ENCODE data around the gene ASAH2B.
"Not testable (repeated sequence)": the region's sequence is repeated elsewhere in the genome, so short reads cannot be mapped to it uniquely, and the experiment has no call there.

Gene ASAH2B

GRCh38 chr10:50739618-50740292 is at the start of gene ASAH2B:
ASAH2B (plus strand) TSS chr10:50739936; CDS start chr10:50745131, 5,195 bp downstream.
- DNase-seq (ENCODE audit: low read depth in 2 of 2) = peak; percentile 66 to 68

GRCh38 chr10:50697819-50698218 is 41.9 kb upstream of the ASAH2B start:
- DNase-seq (ENCODE audit: low read depth in 2 of 2) = not testable (repeated sequence)

GRCh38 chr10:50701947-50702346 is 37.8 kb upstream of the ASAH2B start:
- not testable (repeated sequence) for DNase-seq (ENCODE audit: low read depth in 2 of 2)

GRCh38 chr10:50702997-50703396 is 36.7 kb upstream of the ASAH2B start:
- not testable (repeated sequence) for DNase-seq (ENCODE audit: low read depth in 2 of 2)

GRCh38 chr10:50704436-50705079 is 35.2 kb upstream of the ASAH2B start:
- DNase-seq (ENCODE audit: low read depth in 2 of 2) = not testable (repeated sequence)

GRCh38 chr10:50706006-50706405 is 33.7 kb upstream of the ASAH2B start:
- DNase-seq (ENCODE audit: low read depth in 2 of 2) = not testable (repeated sequence)

GRCh38 chr10:50710241-50710640 is 29.5 kb upstream of the ASAH2B start:
- DNase-seq (ENCODE audit: low read depth in 2 of 2) = not testable (repeated sequence)

- not testable (repeated sequence) for DNase-seq (ENCODE audit: low read depth in 2 of 2)
Measured at GRCh38 chr10:50723812-50724211, 15.9 kb upstream of the ASAH2B start.

- DNase-seq (ENCODE audit: low read depth in 2 of 2) = not testable (repeated sequence)
Measured at GRCh38 chr10:50728112-50728511, 11.6 kb upstream of the ASAH2B start.

- DNase-seq (ENCODE audit: low read depth in 2 of 2) = not testable (repeated sequence)
Measured at GRCh38 chr10:50738987-50739617, 634 bp upstream of the ASAH2B start.

- no peak for DNase-seq (ENCODE audit: low read depth in 2 of 2)
Measured at GRCh38 chr10:50740293-50740648, 535 bp downstream of the ASAH2B start.

- DNase-seq (ENCODE audit: low read depth in 2 of 2) = not testable (repeated sequence)
Measured at GRCh38 chr10:50742820-50743219, 3.1 kb downstream of the ASAH2B start.

- DNase-seq (ENCODE audit: low read depth in 2 of 2) = not testable (repeated sequence)
Measured at GRCh38 chr10:50766774-50767513, 27.2 kb downstream of the ASAH2B start.

- DNase-seq (ENCODE audit: low read depth in 2 of 2) = not testable (repeated sequence)
Measured at GRCh38 chr10:50772042-50772441, 32.3 kb downstream of the ASAH2B start.

GRCh38 chr10:50774868-50775267 is 35.1 kb downstream of the ASAH2B start:
- DNase-seq (ENCODE audit: low read depth in 2 of 2) = not testable (repeated sequence)

- DNase-seq (ENCODE audit: low read depth in 2 of 2) = not testable (repeated sequence)
Measured at GRCh38 chr10:50780036-50780435, 40.3 kb downstream of the ASAH2B start.

GRCh38 chr10:50782017-50782416 is 42.3 kb downstream of the ASAH2B start:
- not testable (repeated sequence) for DNase-seq (ENCODE audit: low read depth in 2 of 2)

GRCh38 chr10:50787962-50788361 is 48.2 kb downstream of the ASAH2B start:
- DNase-seq (ENCODE audit: low read depth in 2 of 2) = not testable (repeated sequence)

- no peak for DNase-seq (ENCODE audit: low read depth in 2 of 2)
Measured at GRCh38 chr10:50788951-50789945, 49.5 kb downstream of the ASAH2B start.

GRCh38 chr10:50794490-50794889 is 54.8 kb downstream of the ASAH2B start:
- DNase-seq (ENCODE audit: low read depth in 2 of 2) = no peak

GRCh38 chr10:50796693-50797092 is 57.0 kb downstream of the ASAH2B start:
- no peak for DNase-seq (ENCODE audit: low read depth in 2 of 2)
